ENCODE data around the gene NPAS3.

NPAS3 gene

DNA sequence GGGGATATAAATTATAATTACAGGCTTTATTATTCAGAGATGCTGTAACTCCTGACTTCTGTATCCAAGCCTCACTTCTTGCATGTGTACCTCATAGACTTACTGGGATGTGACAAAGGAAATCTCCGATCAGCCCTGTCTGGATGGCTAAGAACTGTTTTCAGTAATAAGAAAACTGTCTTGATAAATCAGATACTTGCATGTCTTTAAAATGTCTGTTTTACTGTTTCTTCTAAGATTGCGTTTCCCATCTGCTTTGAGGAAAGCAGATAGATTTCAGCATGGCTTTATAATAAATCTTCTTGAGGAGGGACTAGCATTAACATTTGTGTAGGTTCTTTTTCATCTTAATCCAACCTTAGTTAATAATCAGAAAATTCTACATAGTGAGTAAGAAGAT, 616.3 kb downstream of the NPAS3 start:
- DNase-seq (ENCODE audit: low read depth in 2 of 2) = no peak

GRCh38 chr14:33555710-33556350, 617.2 kb downstream of the NPAS3 start:
- no peak for DNase-seq (ENCODE audit: low read depth in 2 of 2)

- no peak for DNase-seq (ENCODE audit: low read depth in 2 of 2)
Measured at GRCh38 chr14:33556382-33557121, 617.9 kb downstream of the NPAS3 start.

GRCh38 chr14:33560718-33561431, 622.2 kb downstream of the NPAS3 start:
- no peak for DNase-seq (ENCODE audit: low read depth in 2 of 2)

DNA sequence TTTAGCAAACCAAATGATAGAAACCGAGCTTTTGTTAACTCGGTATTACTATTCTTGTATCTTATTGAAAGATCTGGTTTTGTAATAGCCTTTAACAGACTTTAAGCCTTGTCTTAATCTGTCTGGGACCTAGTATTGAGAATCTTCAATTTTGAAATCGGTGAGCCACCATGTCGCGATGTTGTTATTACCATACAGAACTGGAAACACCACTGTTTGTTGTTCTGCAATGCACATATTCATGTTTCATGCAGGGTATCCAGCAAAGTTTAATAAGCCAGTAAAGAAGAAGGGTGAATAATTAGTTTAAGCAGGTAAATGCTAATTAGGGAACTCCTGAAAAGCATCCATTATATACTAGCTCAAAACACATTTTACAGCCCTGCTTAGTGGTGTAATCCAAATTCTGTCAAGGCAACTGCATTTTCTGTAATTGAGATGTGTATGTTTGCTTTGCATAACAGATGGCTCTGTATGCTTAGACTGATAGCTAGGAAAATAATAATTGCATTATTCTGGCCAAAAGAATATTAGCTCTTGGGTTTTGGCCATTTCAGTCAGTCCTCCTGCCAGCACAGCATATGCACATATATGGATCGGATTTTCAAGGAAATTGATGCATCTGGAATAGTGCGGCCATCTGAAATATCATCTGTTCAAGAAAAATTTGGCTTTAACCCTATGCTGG, 623.0 kb downstream of the NPAS3 start:
- DNase-seq (ENCODE audit: low read depth in 2 of 2) = no peak

GRCh38 chr14:33563191-33563900, 624.7 kb downstream of the NPAS3 start:
- DNase-seq (ENCODE audit: low read depth in 2 of 2) = no peak

GRCh38 chr14:33563901-33564197, 625.2 kb downstream of the NPAS3 start:
- no peak for DNase-seq (ENCODE audit: low read depth in 2 of 2)

DNA sequence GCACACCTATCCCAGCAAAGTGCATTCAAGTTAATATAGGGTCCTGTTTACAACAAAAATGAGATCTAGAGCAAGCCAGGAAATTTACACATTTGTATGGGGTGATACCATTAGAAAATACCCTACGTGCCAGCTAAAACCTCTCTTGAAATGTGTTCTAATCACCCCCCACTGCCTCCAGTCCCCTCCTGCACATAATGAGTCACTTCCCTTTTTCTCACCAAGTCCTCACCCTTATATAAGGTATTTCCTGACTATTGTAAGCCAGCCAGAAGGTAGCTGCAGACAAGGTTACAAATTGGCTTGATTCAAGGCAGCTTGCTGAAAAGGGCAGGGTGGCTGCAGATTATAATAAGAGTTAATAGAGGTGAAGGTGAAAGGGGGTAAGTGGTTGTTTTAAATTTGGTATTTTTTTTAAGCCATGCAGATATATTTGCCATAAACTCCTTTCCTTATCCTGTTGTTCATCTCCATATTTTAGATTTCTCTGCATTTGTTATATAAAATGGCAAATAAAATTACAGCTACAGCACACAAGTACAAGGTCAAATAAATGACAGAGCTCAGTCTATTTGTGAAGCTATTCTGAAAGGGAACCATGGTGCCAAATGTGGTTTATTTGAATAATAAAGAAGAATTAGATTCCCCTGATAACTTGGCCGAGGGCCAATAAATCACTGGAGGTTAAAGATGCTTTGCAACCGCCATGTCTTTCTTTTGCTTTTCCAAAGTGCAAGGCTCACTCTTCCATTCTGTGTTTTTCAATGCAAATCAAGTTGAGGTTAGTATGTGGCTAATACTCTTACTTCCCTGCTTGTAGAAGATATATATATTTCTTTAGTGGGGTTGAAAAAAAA, 626.3 kb downstream of the NPAS3 start:
- DNase-seq (ENCODE audit: low read depth in 2 of 2) = no peak

DNA sequence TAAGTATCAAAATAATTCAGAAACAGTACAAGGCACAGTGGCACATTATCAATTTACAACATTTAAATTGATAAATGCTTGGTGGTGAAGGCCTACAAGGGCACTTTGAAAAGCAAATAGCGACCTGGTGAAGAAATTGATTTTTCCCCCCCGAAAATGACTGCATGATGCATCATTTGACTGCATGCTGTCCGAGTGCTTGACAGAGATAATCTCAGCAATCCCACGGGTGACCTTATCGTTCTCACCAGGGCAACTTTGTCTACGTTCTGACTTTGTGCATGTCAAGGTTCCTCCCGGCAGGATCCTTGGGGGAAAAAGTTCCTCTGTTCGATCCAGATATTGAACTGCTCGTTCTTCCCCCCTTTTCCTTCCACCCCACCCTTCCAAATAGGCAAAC, 627.4 kb downstream of the NPAS3 start:
- DNase-seq (ENCODE audit: low read depth in 2 of 2) = no peak

- no peak for DNase-seq (ENCODE audit: low read depth in 2 of 2)
Measured at GRCh38 chr14:33567023-33567728, 628.5 kb downstream of the NPAS3 start.

DNA sequence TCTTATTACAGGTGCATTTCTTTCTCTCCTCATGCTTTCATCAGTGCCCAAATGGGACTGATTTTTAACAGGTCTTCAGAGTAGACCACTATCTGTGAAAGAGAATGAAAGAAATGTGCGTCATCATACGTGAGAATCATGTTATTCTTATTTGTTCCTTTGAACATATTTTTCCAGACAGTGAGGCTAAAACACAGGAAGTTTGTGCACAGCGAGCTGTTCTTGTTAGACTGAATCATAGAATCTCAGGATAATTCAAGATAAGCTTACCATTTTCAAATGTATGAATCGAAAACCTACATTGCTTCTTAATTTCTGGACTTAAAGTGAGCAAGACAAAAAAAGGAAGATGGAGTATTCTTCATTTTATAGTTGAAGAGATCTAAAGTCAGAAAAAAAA, 629.1 kb downstream of the NPAS3 start:
- DNase-seq (ENCODE audit: low read depth in 2 of 2) = no peak

DNA sequence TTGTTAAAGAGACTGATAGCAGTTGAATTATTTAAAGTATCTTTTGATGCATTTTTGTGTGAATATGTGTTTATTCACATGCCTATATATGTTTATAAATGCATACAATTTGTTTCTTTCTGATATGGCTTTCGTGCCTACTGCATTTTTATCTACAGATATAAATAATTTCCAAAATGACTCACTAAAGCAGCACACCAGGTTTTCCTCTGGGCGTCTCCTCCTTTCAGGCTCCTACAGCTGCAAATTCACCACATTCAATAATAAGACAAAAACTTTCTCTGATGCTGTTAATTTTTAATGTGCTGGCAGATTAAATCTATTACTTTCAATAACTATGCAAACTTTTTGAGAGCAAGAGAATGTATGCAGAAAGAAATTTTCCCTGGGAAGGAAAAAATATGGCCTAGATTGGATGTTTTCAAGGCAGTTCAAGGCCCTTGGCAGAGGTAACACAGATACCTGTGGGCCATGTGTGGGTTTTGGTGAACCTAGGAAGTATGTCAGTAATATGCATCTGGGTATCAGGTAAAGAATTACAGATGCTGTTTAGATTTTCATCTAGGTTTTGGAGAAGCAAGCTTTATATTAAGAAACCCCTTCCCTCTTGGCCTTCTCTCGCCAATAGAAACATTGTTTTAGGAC, 630.4 kb downstream of the NPAS3 start:
- DNase-seq (ENCODE audit: low read depth in 2 of 2) = no peak

- no peak for DNase-seq (ENCODE audit: low read depth in 2 of 2)
Measured at GRCh38 chr14:33569821-33570687, 631.4 kb downstream of the NPAS3 start.

GRCh38 chr14:33570694-33571310, 632.1 kb downstream of the NPAS3 start:
- DNase-seq (ENCODE audit: low read depth in 2 of 2) = no peak

GRCh38 chr14:33573301-33573880, 634.7 kb downstream of the NPAS3 start:
- no peak for DNase-seq (ENCODE audit: low read depth in 2 of 2)

DNA sequence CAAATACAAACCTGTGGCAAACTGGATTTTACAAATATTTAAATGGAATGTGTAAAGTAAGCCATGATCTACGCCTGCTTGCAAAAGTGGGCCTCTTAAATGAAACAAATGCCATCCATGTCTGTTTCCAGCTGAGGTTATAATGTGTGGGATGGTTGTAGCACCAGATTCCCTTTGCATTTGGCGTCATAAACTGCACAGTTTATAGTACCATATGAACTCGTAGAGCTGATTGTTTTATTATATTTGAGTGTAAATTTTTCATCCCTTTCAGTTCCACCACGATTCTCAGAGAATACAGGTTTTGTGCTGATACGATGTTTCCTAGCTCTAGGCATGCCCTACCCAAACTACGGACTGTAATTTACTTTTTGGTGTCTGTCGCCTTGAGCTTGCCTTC, 637.3 kb downstream of the NPAS3 start:
- DNase-seq (ENCODE audit: low read depth in 2 of 2) = no peak

- no peak for DNase-seq (ENCODE audit: low read depth in 2 of 2)
Measured at GRCh38 chr14:33578461-33579216, 640.0 kb downstream of the NPAS3 start.
